Naive thymus-derived CD8-positive, alpha-beta T cell (primary cell): ENCODE data around the gene BHLHA15. TPM values are rescaled to one million over a fixed set of nuclear protein-coding genes. Genes with fewer than 3 reads are reported as not detected.
A peak's percentile ranks its signal among the peaks of the same experiment; 100 is the strongest.

Experiments used
- ATAC-seq, 2 donors: fragments of 150-1000 bp; cut with Tn5 transposase in 1 of 2; sonication (Bioruptor Pico), chemical (Tn5 transposase) in 1 of 2; 1 replicate in 1 of 2; 2 replicates in 1 of 2; pipeline ENCODE4 v1.10.0; 2021; ENCODE audit warnings: mild to moderate bottlenecking in 2 of 2, moderate library complexity in 2 of 2
- POLR2A ChIA-PET: fragments of 350-600 bp; sonication (Branson Sonifier 250); formaldehyde crosslinking; loops from one replicate; lab custom pipeline; 2021; ENCODE audit warnings: antibody characterized with exemption; lab: Charles Lee
- DNase-seq, 10 donors: peaks; one replicate each; pipeline versions ENCODE4 v3.0.0 to v3.0.0-alpha.2; 2020 to 2022
- H3K27ac Mint-ChIP-seq, 10 donors: one replicate each; pipeline ENCODE4 v1.8.0; 2020 to 2022; ENCODE audit warnings: mild to moderate bottlenecking in 10 of 10, mixed read lengths in 10 of 10, moderate library complexity in 4 of 10, inconsistent platforms in 1 of 10
- H3K27me3 Mint-ChIP-seq, 5 donors: one replicate each; pipeline ENCODE4 v1.8.0; 2021 to 2022; ENCODE audit warnings: mixed read lengths in 5 of 5
- H3K36me3 Mint-ChIP-seq, 3 donors: one replicate each; pipeline ENCODE4 v1.8.0; 2020 to 2022; ENCODE audit warnings: mixed read lengths in 3 of 3, mild to moderate bottlenecking in 2 of 3, inconsistent platforms in 1 of 3
- H3K4me1 Mint-ChIP-seq, 4 donors: one replicate each; pipeline ENCODE4 v1.8.0; 2021 to 2022; ENCODE audit warnings: mixed read lengths in 4 of 4
- H3K4me3 Mint-ChIP-seq, 10 donors: one replicate each; pipeline ENCODE4 v1.8.0; 2020 to 2022; ENCODE audit warnings: mild to moderate bottlenecking in 10 of 10, mixed read lengths in 10 of 10, moderate library complexity in 6 of 10, inconsistent platforms in 1 of 10
- H3K9me3 Mint-ChIP-seq, 9 donors: one replicate each; pipeline ENCODE4 v1.8.0; 2020 to 2022; ENCODE audit warnings: mixed read lengths in 9 of 9, mild to moderate bottlenecking in 3 of 9, inconsistent platforms in 1 of 9, moderate library complexity in 1 of 9
- polyA plus RNA-seq, 3 donors: library from polyadenylated mRNA; unstranded; fragments of 300-500 nt; fragmentation: Illumina TruSeq; gene quantifications; one replicate each; pipeline ENCODE4 v1.2.3, GENCODE V29; 2021
- total RNA-seq, 8 experiments: library from RNA in 2 of 8; stranded (reverse) in 2 of 8; gene quantifications; one replicate each; pipeline ENCODE4 v1.2.3 and lab custom pipeline; 2021 to 2026

The BHLHA15 gene
- total and polyA plus RNA-seq, 5 experiments from 2014 or later, result 0.47 TPM; not detected in 4

- peak overlapping the region in 1 of 10 donors; percentile 24 for H3K27ac Mint-ChIP-seq
- peaks cover 5 to 76% (median 38%) of the 10 kb centered on the region in 3 donors for H3K36me3 Mint-ChIP-seq
Observed at GRCh38 chr7:98192781-98193457, 18.3 kb upstream of the BHLHA15 start.

GRCh38 chr7:98193474-98194180 is 17.6 kb upstream of the BHLHA15 start:
- Mint-ChIP-seq H3K27ac (peak overlapping the region in 1 of 10 donors; percentile 34), H3K36me3 (peaks cover 5 to 72% (median 35%) of the 10 kb centered on the region in 3 donors), H3K4me3 (no peak overlapping the region), H3K4me1 (peaks cover 15 to 29% (median 21%) of the 10 kb centered on the region in 4 donors), H3K9me3 (peaks cover 0 to 10% (median 0%) of the 10 kb centered on the region in 9 donors), H3K27me3 (no peaks in the 10 kb centered on the region)
- no peak for DNase-seq
- POLR2A ChIA-PET, result interaction anchor here (1.1 kb wide), 1 partner anchor 9 kb away, joined by 3 read pairs; no protein-coding TSS in a partner anchor
- no peak for ATAC-seq

More at GRCh38 chr7:98192781-98193457, 18.3 kb upstream of the BHLHA15 start:
- H3K9me3 Mint-ChIP-seq, result peaks cover 0 to 17% (median 0%) of the 10 kb centered on the region in 9 donors
- peaks cover 14 to 28% (median 21%) of the 10 kb centered on the region in 4 donors for H3K4me1 Mint-ChIP-seq
- ATAC-seq (no peak), DNase-seq (no peak)
- no peak overlapping the region for H3K4me3 Mint-ChIP-seq
- POLR2A ChIA-PET, result interaction anchor here (1.0 to 1.1 kb wide), 2 partner anchors 20 to 42 kb away, joined by 3 to 5 read pairs; no protein-coding TSS in a partner anchor
- H3K27me3 Mint-ChIP-seq, result no peaks in the 10 kb centered on the region

- POLR2A ChIA-PET, result interaction anchor here (1.1 kb wide), 1 partner anchor 9 kb away, joined by 3 read pairs; no protein-coding TSS in a partner anchor
- Mint-ChIP-seq H3K4me1 (peaks cover 11 to 31% (median 22%) of the 10 kb centered on the region in 4 donors), H3K36me3 (peaks cover 4 to 67% (median 33%) of the 10 kb centered on the region in 3 donors), H3K27me3 (no peaks in the 10 kb centered on the region), H3K9me3 (peaks cover 0 to 6% (median 0%) of the 10 kb centered on the region in 9 donors), H3K4me3 (no peak overlapping the region), H3K27ac (no peak overlapping the region)
- DNase-seq (no peak), ATAC-seq (no peak)
Observed at GRCh38 chr7:98194186-98194585, 17.1 kb upstream of the BHLHA15 start.

DNA sequence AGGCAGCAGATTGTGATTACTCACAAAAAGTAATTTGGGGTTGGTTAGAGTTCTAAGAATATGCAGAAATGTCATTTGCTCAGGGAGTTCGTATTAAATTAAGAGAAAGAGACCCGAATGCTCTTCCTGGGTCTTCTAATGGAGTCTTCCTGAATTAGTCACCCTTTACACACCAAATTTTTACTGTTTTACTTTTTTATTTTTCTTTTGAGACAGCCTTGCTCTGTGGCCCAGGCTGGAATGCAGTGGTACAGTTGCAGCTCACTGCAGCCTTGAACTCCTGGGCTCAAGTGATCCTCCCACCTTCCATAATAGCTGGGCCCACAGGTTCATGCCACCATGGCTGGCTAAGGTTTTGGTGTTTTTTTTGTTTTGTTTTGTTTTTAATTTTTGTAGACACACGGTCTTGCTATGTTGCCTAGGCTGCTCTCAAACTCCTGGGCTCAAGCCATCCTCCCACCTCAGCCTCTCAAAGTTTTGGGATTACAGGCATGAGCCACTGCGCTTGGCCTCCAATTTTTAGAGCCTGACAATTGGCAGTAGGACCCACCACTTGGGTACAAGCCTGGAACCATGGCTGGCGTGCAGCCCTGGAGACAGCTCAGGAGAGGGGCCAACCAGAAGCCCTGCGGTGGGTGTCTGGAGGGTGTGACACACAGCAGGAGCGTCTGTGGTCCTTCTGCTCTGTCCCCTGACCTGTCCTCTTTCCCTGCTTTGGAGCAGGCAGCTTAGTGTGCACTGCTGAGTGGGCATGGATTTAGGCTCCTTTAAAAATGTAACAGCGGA is 16.4 kb upstream of the BHLHA15 start:
- Mint-ChIP-seq H3K27ac (peak overlapping the region in 2 of 10 donors; percentile 19 to 29), H3K27me3 (no peaks in the 10 kb centered on the region), H3K36me3 (peaks cover 0 to 64% (median 29%) of the 10 kb centered on the region in 3 donors), H3K4me3 (no peak overlapping the region), H3K4me1 (peaks cover 10 to 29% (median 20%) of the 10 kb centered on the region in 4 donors), H3K9me3 (peaks cover 0 to 4% (median 0%) of the 10 kb centered on the region in 9 donors)
- DNase-seq (no peak), ATAC-seq (no peak)
- POLR2A ChIA-PET, result interaction anchor here (1.1 kb wide), 1 partner anchor 8 kb away, joined by 3 read pairs; no protein-coding TSS in a partner anchor

- Mint-ChIP-seq H3K36me3 (peaks cover 0 to 44% (median 21%) of the 10 kb centered on the region in 3 donors), H3K27me3 (no peaks in the 10 kb centered on the region), H3K4me3 (no peak overlapping the region), H3K9me3 (peaks cover 0 to 4% (median 0%) of the 10 kb centered on the region in 9 donors), H3K27ac (peak overlapping the region in 8 of 10 donors; percentile 28 to 90 (median 56)), H3K4me1 (peaks cover 21 to 43% (median 38%) of the 10 kb centered on the region in 4 donors)
- no peak for DNase-seq
- ATAC-seq, result no peak
- POLR2A ChIA-PET, result interaction anchor here (0.7 kb wide), 1 partner anchor 787 kb away, joined by 6 read pairs; no protein-coding TSS in a partner anchor
Observed at GRCh38 chr7:98196706-98197605, 14.3 kb upstream of the BHLHA15 start.

DNA sequence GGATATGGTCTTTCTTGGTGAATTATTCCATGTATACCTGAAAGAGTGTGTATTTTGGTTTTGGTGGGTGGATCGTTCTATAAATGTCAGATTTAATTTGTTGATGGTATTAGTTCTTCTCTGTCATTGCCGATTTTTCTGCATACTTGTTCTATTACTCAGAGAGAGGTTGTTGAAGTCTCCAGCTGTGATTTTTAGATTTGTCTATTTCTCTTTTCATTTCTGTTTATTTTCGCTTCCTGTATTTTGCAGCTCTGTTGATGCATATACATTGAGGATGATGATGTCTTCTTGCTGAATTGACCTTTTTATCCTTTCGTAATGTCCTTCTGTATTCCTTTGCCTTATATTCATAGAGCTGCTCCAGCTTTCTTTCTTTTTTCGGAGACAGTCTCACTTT is 12.1 kb upstream of the BHLHA15 start:
- ATAC-seq (no peak), DNase-seq (no peak)
- H3K27me3 Mint-ChIP-seq, result no peaks in the 10 kb centered on the region
- H3K9me3 Mint-ChIP-seq, result peaks cover 0 to 4% (median 0%) of the 10 kb centered on the region in 9 donors
- POLR2A ChIA-PET, result interaction anchor here (0.6 to 0.8 kb wide), 2 partner anchors 13 to 28 kb away, joined by 3 to 4 read pairs; no protein-coding TSS in a partner anchor
- H3K4me3 Mint-ChIP-seq, result peak overlapping the region in 2 of 10 donors; percentile 21 to 55
- peak overlapping the region in 5 of 10 donors; percentile 0 to 49 (median 6) for H3K27ac Mint-ChIP-seq
- peaks cover 0 to 25% (median 9%) of the 10 kb centered on the region in 3 donors for H3K36me3 Mint-ChIP-seq
- H3K4me1 Mint-ChIP-seq, result peaks cover 34 to 64% (median 60%) of the 10 kb centered on the region in 4 donors

DNA sequence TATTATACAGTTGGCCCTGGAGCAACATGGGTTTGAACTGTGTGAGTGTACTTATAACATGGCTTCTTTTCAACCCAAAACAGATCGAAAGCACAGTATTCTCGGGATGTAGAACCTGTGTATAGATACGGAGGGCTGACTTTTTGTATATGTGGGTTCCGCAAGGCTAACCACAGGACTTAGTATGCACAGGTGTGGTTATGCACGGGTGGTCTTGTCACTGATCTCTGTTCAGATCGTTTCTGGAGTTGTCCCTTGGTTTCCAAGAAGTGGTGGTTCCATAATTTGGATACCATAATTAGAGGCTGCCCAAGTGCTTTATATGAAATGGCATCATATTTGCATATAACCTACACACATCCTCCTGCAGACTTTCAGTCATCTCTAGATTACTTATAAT is 10.9 kb upstream of the BHLHA15 start:
- H3K4me1 Mint-ChIP-seq, result peaks cover 37 to 75% (median 71%) of the 10 kb centered on the region in 4 donors
- H3K27me3 Mint-ChIP-seq, result no peaks in the 10 kb centered on the region
- peaks cover 0 to 19% (median 9%) of the 10 kb centered on the region in 3 donors for H3K36me3 Mint-ChIP-seq
- peak overlapping the region; percentile 30 to 85 (median 60) for H3K4me3 Mint-ChIP-seq
- DNase-seq (peak in 1 of 10 donors; percentile 19), ATAC-seq (peak; percentile 3 to 9)
- peak overlapping the region; percentile 17 to 98 (median 80) for H3K27ac Mint-ChIP-seq
- H3K9me3 Mint-ChIP-seq, result peaks cover 0 to 4% (median 0%) of the 10 kb centered on the region in 9 donors
- POLR2A ChIA-PET, result interaction anchor here (5.4 kb wide), 1 partner anchor 50 kb away, joined by 84 read pairs; the partner anchor contains the start of gene TECPR1

- Mint-ChIP-seq H3K4me1 (peaks cover 36 to 77% (median 70%) of the 10 kb centered on the region in 4 donors), H3K4me3 (peak overlapping the region; percentile 81 to 95 (median 90)), H3K9me3 (peaks cover 0 to 4% (median 0%) of the 10 kb centered on the region in 9 donors), H3K36me3 (peaks cover 0 to 26% (median 15%) of the 10 kb centered on the region in 3 donors), H3K27me3 (no peaks in the 10 kb centered on the region), H3K27ac (peak overlapping the region; percentile 78 to 98 (median 96))
- DNase-seq, result peak; percentile 39 to 91 (median 78)
- POLR2A ChIA-PET, result interaction anchor here (0.5 to 5.4 kb wide), 19 partner anchors 8 to 786 kb away, joined by 3 to 84 read pairs (median 5); partner anchors contain the start of genes BHLHA15, TECPR1 and TRRAP
- peak; percentile 92 for ATAC-seq
Observed at GRCh38 chr7:98202367-98203195, 8.7 kb upstream of the BHLHA15 start.

- peak; percentile 30 to 35 for ATAC-seq
- Mint-ChIP-seq H3K27ac (peak overlapping the region; percentile 77 to 98 (median 96)), H3K27me3 (no peaks in the 10 kb centered on the region), H3K9me3 (peaks cover 0 to 4% (median 0%) of the 10 kb centered on the region in 9 donors), H3K36me3 (peaks cover 0 to 27% (median 13%) of the 10 kb centered on the region in 3 donors), H3K4me3 (peak overlapping the region; percentile 81 to 95 (median 90)), H3K4me1 (peaks cover 36 to 73% (median 69%) of the 10 kb centered on the region in 4 donors)
- DNase-seq, result peak in 2 of 10 donors; percentile 9 to 32
- POLR2A ChIA-PET, result interaction anchor here (0.5 to 5.4 kb wide), 18 partner anchors 9 to 675 kb away, joined by 3 to 84 read pairs (median 5); partner anchors contain the start of genes BHLHA15, TECPR1 and TRRAP
Observed at GRCh38 chr7:98203261-98203963, 7.8 kb upstream of the BHLHA15 start.
